ENCODE data around the gene KCNV2. TPM values are rescaled to one million over a fixed set of nuclear protein-coding genes. Genes with fewer than 3 reads are reported as not detected.

Gene KCNV2
- total and polyA plus RNA-seq, 2 experiments from 2014 or later, result 0.60 TPM; not detected in 1

- TF ChIP-seq, protein P1, sequence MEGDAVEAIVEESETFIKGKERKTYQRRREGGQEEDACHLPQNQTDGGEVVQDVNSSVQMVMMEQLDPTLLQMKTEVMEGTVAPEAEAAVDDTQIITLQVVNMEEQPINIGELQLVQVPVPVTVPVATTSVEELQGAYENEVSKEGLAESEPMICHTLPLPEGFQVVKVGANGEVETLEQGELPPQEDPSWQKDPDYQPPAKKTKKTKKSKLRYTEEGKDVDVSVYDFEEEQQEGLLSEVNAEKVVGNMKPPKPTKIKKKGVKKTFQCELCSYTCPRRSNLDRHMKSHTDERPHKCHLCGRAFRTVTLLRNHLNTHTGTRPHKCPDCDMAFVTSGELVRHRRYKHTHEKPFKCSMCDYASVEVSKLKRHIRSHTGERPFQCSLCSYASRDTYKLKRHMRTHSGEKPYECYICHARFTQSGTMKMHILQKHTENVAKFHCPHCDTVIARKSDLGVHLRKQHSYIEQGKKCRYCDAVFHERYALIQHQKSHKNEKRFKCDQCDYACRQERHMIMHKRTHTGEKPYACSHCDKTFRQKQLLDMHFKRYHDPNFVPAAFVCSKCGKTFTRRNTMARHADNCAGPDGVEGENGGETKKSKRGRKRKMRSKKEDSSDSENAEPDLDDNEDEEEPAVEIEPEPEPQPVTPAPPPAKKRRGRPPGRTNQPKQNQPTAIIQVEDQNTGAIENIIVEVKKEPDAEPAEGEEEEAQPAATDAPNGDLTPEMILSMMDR (conservative IDR thresholded peaks at IDR 0.05; ENCODE audit: low read depth in 2 of 2), result no peak
- TF ChIP-seq ZNF114 (CRISPR knock-in tag; IDR thresholded peaks at IDR 0.05) (no peak), STAT1 (IDR thresholded peaks at IDR 0.05; ENCODE audit: unreplicated experiment) (no peak), ZNF331 (CRISPR knock-in tag; IDR thresholded peaks at IDR 0.05; ENCODE audit: low read depth) (no peak), NANOG (IDR thresholded peaks at IDR 0.05; ENCODE audit: borderline replicate concordance) (no peak), POLR2AphosphoS5 (IDR thresholded peaks at IDR 0.05; ENCODE audit: low read depth) (no peak), JUNB (IDR thresholded peaks at IDR 0.05; ENCODE audit: unreplicated experiment) (no peak)
- TF ChIP-seq, protein P2, sequence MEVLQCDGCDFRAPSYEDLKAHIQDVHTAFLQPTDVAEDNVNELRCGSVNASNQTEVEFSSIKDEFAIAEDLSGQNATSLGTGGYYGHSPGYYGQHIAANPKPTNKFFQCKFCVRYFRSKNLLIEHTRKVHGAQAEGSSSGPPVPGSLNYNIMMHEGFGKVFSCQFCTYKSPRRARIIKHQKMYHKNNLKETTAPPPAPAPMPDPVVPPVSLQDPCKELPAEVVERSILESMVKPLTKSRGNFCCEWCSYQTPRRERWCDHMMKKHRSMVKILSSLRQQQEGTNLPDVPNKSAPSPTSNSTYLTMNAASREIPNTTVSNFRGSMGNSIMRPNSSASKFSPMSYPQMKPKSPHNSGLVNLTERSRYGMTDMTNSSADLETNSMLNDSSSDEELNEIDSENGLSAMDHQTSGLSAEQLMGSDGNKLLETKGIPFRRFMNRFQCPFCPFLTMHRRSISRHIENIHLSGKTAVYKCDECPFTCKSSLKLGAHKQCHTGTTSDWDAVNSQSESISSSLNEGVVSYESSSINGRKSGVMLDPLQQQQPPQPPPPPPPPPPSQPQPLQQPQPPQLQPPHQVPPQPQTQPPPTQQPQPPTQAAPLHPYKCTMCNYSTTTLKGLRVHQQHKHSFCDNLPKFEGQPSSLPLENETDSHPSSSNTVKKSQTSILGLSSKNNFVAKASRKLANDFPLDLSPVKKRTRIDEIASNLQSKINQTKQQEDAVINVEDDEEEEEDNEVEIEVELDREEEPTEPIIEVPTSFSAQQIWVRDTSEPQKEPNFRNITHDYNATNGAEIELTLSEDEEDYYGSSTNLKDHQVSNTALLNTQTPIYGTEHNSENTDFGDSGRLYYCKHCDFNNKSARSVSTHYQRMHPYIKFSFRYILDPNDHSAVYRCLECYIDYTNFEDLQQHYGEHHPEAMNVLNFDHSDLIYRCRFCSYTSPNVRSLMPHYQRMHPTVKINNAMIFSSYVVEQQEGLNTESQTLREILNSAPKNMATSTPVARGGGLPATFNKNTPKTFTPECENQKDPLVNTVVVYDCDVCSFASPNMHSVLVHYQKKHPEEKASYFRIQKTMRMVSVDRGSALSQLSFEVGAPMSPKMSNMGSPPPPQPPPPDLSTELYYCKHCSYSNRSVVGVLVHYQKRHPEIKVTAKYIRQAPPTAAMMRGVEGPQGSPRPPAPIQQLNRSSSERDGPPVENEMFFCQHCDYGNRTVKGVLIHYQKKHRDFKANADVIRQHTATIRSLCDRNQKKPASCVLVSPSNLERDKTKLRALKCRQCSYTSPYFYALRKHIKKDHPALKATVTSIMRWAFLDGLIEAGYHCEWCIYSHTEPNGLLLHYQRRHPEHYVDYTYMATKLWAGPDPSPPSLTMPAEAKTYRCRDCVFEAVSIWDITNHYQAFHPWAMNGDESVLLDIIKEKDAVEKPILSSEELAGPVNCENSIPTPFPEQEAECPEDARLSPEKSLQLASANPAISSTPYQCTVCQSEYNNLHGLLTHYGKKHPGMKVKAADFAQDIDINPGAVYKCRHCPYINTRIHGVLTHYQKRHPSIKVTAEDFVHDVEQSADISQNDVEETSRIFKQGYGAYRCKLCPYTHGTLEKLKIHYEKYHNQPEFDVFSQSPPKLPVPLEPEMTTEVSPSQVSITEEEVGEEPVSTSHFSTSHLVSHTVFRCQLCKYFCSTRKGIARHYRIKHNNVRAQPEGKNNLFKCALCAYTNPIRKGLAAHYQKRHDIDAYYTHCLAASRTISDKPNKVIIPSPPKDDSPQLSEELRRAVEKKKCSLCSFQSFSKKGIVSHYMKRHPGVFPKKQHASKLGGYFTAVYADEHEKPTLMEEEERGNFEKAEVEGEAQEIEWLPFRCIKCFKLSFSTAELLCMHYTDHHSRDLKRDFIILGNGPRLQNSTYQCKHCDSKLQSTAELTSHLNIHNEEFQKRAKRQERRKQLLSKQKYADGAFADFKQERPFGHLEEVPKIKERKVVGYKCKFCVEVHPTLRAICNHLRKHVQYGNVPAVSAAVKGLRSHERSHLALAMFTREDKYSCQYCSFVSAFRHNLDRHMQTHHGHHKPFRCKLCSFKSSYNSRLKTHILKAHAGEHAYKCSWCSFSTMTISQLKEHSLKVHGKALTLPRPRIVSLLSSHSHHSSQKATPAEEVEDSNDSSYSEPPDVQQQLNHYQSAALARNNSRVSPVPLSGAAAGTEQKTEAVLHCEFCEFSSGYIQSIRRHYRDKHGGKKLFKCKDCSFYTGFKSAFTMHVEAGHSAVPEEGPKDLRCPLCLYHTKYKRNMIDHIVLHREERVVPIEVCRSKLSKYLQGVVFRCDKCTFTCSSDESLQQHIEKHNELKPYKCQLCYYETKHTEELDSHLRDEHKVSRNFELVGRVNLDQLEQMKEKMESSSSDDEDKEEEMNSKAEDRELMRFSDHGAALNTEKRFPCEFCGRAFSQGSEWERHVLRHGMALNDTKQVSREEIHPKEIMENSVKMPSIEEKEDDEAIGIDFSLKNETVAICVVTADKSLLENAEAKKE (CRISPR knock-in tag; IDR thresholded peaks at IDR 0.05), result no peak
These were observed 28.5 kb downstream of the KCNV2 start (continued) for GRCh38 chr9:2745560-2746380.

Measured in GM23338 (cell line).